Measurements from ENCODE around the gene TLE3.

- TF ChIP-seq CTCF (IDR thresholded peaks at IDR 0.05) (no peak), POLR2A (IDR thresholded peaks at IDR 0.05) (no peak)
These were observed 36.2 kb upstream of the TLE3 start for GRCh38 chr15:70133781-70134421.

Data from body of pancreas (tissue), 4 donors.